NCI-H524 treated with DMSO at 0.1 percent for 48 hours (cell line): ENCODE data around the gene KDM2B.

Experiments
- DNase-seq: peaks from one replicate; lab custom pipeline; 2025; lab: John Stamatoyannopoulos, UW

Gene KDM2B

GRCh38 chr12:121560392-121561008 lies 20.3 kb downstream of the KDM2B start:
- no peak for DNase-seq

GRCh38 chr12:121558956-121559355 lies 21.9 kb downstream of the KDM2B start:
- no peak for DNase-seq

DNA sequence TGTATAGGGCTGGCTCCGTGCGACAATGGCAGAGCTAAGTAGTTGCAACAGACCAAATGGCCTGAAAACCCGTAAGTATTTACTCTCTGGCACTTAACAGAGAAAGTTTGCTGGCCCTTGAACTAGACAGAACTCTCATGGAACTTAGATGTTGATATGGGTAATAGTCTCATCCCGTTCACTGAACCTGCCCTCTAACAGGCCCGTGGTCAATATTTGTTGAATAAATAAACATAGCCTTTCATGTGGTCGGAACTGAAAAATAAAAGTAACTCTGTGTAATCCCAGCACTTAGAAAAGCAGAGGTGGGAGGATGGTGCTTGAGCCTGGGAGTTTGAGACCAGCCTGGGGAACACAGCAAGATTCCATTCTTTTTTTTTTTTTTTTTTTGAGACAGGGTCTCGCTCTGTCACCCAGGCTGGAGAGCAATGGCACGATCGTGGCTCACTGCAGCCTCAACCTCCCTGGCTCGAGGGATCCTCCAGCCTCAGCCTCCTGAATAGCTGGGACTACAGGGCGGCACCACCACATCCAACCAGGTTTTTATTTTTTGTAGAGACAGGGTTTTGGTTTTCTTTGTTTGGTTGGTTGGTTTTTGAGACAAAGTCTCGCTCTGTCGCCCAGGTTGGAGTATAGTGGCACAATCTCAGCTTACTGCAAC lies 29.7 kb downstream of the KDM2B start:
- DNase-seq, result no peak

DNA sequence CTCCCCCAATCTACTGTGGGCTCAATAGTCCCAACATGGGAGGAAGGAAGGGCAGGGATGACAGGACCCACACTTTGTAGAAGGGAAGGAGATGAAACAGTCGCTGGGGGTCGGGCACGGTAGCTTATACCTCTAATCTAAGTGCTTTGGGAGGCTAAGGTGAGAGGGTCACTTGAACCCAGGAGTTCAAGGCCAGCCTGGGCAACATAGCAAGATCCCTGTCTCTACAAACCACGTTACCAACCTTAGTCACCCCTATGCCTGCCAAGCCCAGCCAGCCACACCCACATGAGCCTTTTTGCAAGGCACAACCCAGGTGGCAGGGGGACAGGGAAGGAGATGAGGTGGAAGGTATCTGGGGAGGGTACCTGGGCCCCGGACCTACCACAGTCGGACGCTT lies 31.7 kb downstream of the KDM2B start:
- no peak for DNase-seq

DNA sequence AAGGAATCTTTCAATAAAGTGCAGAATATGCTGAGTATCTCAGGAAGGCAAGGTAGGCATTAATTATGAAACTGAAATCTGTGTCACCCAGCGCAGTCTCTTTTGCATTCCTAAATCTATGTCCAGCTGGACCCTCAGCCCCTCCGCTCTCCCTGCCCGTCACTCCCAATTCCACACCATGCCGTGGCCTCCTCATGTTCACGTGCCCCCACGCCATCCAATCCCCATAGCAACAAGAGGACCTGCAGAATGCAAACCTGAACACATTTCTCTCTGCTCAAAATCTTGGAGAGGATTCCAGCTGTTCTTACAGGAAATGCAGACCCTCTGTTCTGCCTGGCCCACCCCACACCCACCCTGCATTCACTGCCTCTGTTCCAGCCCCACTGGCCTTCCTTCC lies 35.3 kb downstream of the KDM2B start:
- DNase-seq, result no peak

- DNase-seq, result no peak
Measured at GRCh38 chr12:121543786-121544185, 37.0 kb downstream of the KDM2B start.

DNA sequence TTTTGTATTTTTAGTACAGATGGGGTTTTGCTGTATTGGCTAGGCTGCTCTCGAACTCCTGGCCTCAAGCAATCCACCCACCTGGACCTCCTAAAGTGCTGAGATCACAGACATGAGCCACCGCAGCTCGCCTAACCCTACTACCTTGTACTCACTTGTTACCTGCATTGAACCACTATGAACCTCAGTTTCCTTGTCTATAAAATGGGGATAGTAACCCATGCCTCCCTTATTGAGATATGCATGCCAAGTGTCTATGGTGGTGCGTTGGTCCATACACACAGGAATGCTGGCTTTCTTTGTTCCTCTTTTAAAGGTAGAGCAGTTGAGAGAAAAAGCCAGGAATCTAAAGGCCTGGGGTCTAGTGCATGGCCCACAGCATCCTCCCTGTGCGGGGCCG lies 40.9 kb downstream of the KDM2B start:
- no peak for DNase-seq

GRCh38 chr12:121538699-121539061 lies 42.1 kb downstream of the KDM2B start:
- no peak for DNase-seq

- DNase-seq, result no peak
Measured at GRCh38 chr12:121537814-121538698, 42.8 kb downstream of the KDM2B start.

DNA sequence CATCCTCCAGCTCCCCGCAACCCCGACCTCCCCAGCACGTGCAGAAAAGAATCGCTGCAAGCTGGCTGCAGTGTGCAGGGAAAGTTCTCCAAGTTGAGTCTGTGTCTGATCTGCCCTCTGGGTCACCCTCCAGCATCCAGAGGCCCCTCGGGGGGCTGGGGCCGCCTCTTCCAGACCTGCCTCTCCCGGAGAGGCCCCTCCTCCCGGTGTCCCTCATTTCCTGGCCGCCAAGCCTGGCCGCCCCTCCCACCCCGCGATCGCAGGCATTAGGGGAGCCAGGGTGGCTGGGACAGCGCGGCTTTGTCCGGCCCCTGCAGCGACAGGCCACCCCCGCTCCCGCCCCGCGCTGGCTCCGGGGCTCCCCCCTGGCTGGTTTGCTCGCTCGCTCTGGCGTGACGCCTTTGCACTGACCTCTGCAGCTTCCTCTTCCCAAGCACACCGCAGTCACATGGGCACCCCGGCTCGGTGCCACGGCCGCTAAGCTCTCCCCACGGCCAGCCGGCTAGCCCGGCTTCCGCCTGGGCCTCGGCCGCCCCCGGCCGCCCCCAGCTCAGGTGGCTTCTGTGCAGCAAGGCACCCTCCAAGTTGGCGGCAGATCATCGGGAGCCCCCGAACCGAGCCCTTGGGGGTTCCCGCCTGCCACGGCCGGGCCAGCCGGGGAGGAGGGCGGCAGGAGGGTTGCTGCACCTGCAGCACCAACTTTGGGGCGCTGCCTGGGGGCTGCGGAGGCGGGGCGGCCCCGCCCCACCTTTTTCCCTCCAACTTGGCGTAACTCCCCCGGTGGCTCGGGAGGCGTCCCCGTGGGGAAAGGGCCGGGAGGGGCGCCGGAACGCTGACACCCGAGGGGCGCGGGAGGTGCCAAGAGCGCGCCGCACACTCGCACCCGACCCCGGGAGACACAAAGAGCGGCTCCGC lies 43.7 kb downstream of the KDM2B start:
- DNase-seq, result no peak

- DNase-seq, result peak; percentile 48
Measured at GRCh38 chr12:121536054-121536898, 44.5 kb downstream of the KDM2B start.

- DNase-seq, result no peak
Measured at GRCh38 chr12:121535150-121536053, 45.4 kb downstream of the KDM2B start.

GRCh38 chr12:121534495-121535148 lies 46.2 kb downstream of the KDM2B start:
- no peak for DNase-seq

GRCh38 chr12:121533394-121534090 lies 47.3 kb downstream of the KDM2B start:
- DNase-seq, result no peak

DNA sequence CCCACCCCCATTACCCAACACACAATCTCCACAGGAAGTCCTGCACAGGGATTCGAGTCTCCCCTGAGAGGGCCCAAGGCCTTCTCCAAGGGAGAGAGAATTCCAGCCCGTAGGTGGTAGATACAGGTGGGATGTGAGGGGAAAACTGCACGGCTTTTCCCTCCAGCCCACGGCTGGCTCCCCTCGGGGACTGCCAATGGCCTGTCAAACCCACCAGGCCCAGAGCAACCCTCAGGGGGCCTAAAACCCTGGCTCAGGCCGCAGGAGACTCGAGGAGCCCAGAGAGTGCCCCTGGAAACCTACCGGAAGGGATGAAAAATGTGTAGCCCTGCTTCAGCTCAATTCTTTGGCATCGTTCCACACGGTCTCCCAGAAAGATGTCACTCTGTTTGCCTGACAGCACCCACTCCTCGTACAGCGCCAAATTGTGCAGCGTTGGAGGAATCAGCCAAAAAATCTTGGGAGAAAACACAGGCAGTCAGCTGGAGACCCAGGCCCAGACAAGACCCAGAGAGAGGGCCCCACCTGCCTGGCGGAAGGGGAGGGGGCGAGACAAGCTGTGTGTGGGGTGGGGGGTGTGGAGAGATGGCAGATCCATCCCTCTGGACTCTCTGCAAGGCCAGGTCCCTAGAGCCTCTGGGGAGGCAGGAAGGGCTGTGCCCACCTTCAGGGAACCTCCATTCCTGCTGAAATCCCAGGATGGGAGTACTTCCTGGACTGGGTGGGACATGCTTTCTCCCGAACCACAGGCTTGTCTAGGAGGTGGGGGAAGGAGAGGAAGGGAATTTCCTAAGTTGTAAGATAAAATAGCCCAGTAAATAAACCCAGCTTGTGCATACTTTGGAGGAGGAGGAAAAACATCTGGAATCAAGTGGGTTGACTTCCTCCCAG lies 48.1 kb downstream of the KDM2B start:
- DNase-seq, result no peak

DNA sequence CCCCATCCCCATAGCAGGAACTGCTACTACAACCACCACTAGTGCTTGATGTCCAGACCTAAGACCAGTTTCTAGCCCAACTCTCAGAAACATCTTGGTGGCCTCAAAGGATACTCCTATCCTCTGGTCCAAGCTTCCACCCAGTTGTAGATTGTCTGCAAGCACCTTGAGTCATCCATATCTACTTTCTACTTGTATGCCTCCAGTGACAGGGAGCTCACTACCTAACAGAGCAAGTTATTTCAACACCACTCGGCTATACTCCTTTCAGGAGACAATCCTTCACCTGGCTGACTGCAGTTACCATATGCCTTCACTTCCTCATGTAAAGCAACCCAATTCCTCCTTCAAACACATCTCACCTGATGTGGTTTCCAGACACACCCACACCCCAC lies 49.5 kb downstream of the KDM2B start:
- no peak for DNase-seq

GRCh38 chr12:121530600-121531355 lies 50.0 kb downstream of the KDM2B start:
- no peak for DNase-seq
